Measurements from ENCODE around the gene WASHC4.

DNA sequence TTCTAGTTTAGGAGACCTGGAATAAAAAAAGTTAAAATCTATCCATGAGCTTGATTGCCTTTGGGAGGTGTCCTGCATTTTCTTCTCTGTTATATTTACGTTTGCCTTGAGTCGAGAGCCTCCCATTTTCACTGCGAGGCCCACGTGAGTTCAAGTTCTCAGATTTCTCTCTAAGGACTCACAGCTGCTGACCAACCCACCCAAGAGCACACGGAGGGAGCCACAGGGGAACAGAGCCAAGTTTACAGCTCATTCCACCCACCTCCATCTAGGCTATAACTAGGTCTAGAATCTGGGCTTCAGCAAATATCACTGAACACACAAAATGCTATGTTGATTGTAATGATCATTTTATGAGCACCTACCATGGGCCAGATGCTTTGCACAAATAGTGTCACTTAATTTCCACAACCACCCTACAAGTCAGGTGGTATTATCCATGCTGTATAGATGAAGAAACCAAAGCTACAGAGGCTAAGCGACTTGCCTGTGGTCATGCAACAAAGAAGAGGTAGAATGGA is 40.0 kb upstream of the WASHC4 start:
- no peak for TF ChIP-seq POLR2AphosphoS5 (IDR thresholded peaks at IDR 0.05; ENCODE audit: low read depth, low read length)
- no peak for TF ChIP-seq POLR2A (IDR thresholded peaks at IDR 0.05; ENCODE audit: low read depth, low read length)
- no peak for TF ChIP-seq TAF1 (IDR thresholded peaks at IDR 0.05; ENCODE audit: borderline replicate concordance, low read depth, low read length)
